A549 (cell line): ENCODE results near the gene HEXB.

Source experiments
- CBX8 ChIP-seq: fragments of 200-600 bp; sonication (generic); IDR thresholded peaks from 2 replicates; pipeline ENCODE4 v1.6.1; 2016
- EP300 ChIP-seq, 2 experiments: fragments of >200 bp; sonication (Bioruptor Twin); formaldehyde crosslinking; IDR thresholded peaks; 2 replicates in 1 of 2; 3 replicates in 1 of 2; pipeline ENCODE4 v1.6.1; 2016 to 2017
- ESRRA ChIP-seq: fragments of 150-350 bp; IDR thresholded peaks from 2 replicates; pipeline ENCODE4 v1.6.1; 2014; ENCODE audit warnings: mild to moderate bottlenecking, low read length, borderline replicate concordance
- KDM1A ChIP-seq: fragments of 200-600 bp; sonication (generic); IDR thresholded peaks from 2 replicates; pipeline ENCODE4 v1.6.1; 2016; ENCODE audit warnings: low read depth, mild to moderate bottlenecking
- NFE2L2 ChIP-seq: fragments of 150-350 bp; conservative IDR thresholded peaks from 2 replicates; pipeline ENCODE4 v1.6.1; 2014; ENCODE audit warnings: low read length
- NPAS2 ChIP-seq: fragments of 250-450 bp; sonication (Bioruptor Pico); IDR thresholded peaks from 2 replicates; pipeline ENCODE4 v1.8.0; 2022; ENCODE audit warnings: mild to moderate bottlenecking, moderate library complexity, borderline replicate concordance
- REST ChIP-seq: fragments of 200-600 bp; sonication (generic); IDR thresholded peaks from 2 replicates; pipeline ENCODE4 v1.6.1; 2016; ENCODE audit warnings: antibody characterized with exemption, mild to moderate bottlenecking, moderate library complexity
- ZSCAN20 ChIP-seq: fragments of 250-450 bp; sonication (Bioruptor Pico); IDR thresholded peaks from 2 replicates; pipeline ENCODE4 v1.8.0; 2022; ENCODE audit warnings: mild to moderate bottlenecking, moderate library complexity
- TF ChIP-seq, protein P1 (sequence below): fragments of >200 bp; sonication (Bioruptor Twin); formaldehyde crosslinking; IDR thresholded peaks from 3 replicates; pipeline ENCODE4 v1.5.1; 2016
- TF ChIP-seq, protein P2 (sequence below): IDR thresholded peaks from 2 replicates; pipeline ENCODE4 v1.6.1; 2012

- TF ChIP-seq, protein P1, sequence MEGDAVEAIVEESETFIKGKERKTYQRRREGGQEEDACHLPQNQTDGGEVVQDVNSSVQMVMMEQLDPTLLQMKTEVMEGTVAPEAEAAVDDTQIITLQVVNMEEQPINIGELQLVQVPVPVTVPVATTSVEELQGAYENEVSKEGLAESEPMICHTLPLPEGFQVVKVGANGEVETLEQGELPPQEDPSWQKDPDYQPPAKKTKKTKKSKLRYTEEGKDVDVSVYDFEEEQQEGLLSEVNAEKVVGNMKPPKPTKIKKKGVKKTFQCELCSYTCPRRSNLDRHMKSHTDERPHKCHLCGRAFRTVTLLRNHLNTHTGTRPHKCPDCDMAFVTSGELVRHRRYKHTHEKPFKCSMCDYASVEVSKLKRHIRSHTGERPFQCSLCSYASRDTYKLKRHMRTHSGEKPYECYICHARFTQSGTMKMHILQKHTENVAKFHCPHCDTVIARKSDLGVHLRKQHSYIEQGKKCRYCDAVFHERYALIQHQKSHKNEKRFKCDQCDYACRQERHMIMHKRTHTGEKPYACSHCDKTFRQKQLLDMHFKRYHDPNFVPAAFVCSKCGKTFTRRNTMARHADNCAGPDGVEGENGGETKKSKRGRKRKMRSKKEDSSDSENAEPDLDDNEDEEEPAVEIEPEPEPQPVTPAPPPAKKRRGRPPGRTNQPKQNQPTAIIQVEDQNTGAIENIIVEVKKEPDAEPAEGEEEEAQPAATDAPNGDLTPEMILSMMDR = no peak
- TF ChIP-seq EP300 (IDR thresholded peaks at IDR 0.05) = no peak
- TF ChIP-seq KDM1A = no peak
- TF ChIP-seq NFE2L2 = no peak
- no peak for TF ChIP-seq ESRRA
- TF ChIP-seq CBX8 = no peak
- no peak for TF ChIP-seq NPAS2 (CRISPR knock-in tag)
- TF ChIP-seq ZSCAN20 = no peak
- no peak for TF ChIP-seq REST
- TF ChIP-seq, protein P2, sequence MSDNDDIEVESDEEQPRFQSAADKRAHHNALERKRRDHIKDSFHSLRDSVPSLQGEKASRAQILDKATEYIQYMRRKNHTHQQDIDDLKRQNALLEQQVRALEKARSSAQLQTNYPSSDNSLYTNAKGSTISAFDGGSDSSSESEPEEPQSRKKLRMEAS = no peak
Observed at GRCh38 chr5:74693191-74693590, 8.2 kb downstream of the HEXB start.
